C4-2B (cell line): ENCODE data around the gene CCDC33.

ENCODE experiments used
- ZFX ChIP-seq: fragments of 450-650 bp; IDR thresholded peaks from 2 replicates; pipeline ENCODE4 v1.6.1; 2017
- TF ChIP-seq, protein P1 (sequence below): fragments of 450-650 bp; conservative IDR thresholded peaks from 2 replicates; pipeline ENCODE4 v1.5.1; 2017; ENCODE audit warnings: mild to moderate bottlenecking

- TF ChIP-seq, protein P1, sequence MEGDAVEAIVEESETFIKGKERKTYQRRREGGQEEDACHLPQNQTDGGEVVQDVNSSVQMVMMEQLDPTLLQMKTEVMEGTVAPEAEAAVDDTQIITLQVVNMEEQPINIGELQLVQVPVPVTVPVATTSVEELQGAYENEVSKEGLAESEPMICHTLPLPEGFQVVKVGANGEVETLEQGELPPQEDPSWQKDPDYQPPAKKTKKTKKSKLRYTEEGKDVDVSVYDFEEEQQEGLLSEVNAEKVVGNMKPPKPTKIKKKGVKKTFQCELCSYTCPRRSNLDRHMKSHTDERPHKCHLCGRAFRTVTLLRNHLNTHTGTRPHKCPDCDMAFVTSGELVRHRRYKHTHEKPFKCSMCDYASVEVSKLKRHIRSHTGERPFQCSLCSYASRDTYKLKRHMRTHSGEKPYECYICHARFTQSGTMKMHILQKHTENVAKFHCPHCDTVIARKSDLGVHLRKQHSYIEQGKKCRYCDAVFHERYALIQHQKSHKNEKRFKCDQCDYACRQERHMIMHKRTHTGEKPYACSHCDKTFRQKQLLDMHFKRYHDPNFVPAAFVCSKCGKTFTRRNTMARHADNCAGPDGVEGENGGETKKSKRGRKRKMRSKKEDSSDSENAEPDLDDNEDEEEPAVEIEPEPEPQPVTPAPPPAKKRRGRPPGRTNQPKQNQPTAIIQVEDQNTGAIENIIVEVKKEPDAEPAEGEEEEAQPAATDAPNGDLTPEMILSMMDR = no peak
- no peak for TF ChIP-seq ZFX
Observed at GRCh38 chr15:74376825-74377581, 140.9 kb downstream of the CCDC33 start.
